Measurements from ENCODE around the gene VTN.

The VTN gene

GRCh38 chr17:28370035-28370743 lies at the start of gene VTN:
TSS of gene VTN (minus strand) at chr17:28370307. CDS start at chr17:28370203, 104 bp downstream.
- no peak for DNase-seq

- peak; percentile 77 for DNase-seq
Observed at GRCh38 chr17:28416703-28417311, 46.7 kb upstream of the VTN start.

GRCh38 chr17:28415886-28416285 lies 45.8 kb upstream of the VTN start:
- no peak for DNase-seq

- DNase-seq, result no peak
Observed at GRCh38 chr17:28413804-28414203, 43.7 kb upstream of the VTN start.

- no peak for DNase-seq
Observed at GRCh38 chr17:28412099-28412498, 42.0 kb upstream of the VTN start.

GRCh38 chr17:28407974-28408306 lies 37.8 kb upstream of the VTN start:
- DNase-seq, result no peak

- DNase-seq, result no peak
Observed at GRCh38 chr17:28407130-28407973, 37.2 kb upstream of the VTN start.

GRCh38 chr17:28406473-28406814 lies 36.3 kb upstream of the VTN start:
- DNase-seq, result no peak

GRCh38 chr17:28405632-28406472 lies 35.7 kb upstream of the VTN start, which contains the start of gene SLC46A1:
TSS of gene SLC46A1 (minus strand) at chr17:28406212. CDS start at chr17:28406114, 98 bp downstream.
- peak; percentile 62 for DNase-seq

- DNase-seq, result no peak
Observed at GRCh38 chr17:28404812-28405570, 34.9 kb upstream of the VTN start.

GRCh38 chr17:28404461-28404811 lies 34.3 kb upstream of the VTN start:
- no peak for DNase-seq

- no peak for DNase-seq
Observed at GRCh38 chr17:28404007-28404406, 33.9 kb upstream of the VTN start.

GRCh38 chr17:28402844-28403243 lies 32.7 kb upstream of the VTN start:
- no peak for DNase-seq

- DNase-seq, result no peak
Observed at GRCh38 chr17:28402224-28402630, 32.1 kb upstream of the VTN start.

- no peak for DNase-seq
Observed at GRCh38 chr17:28399808-28400207, 29.7 kb upstream of the VTN start.

- DNase-seq, result no peak
Observed at GRCh38 chr17:28398280-28398981, 28.3 kb upstream of the VTN start.

GRCh38 chr17:28397687-28398279 lies 27.7 kb upstream of the VTN start:
- DNase-seq, result no peak

- no peak for DNase-seq
Observed at GRCh38 chr17:28397275-28397674, 27.2 kb upstream of the VTN start.

- DNase-seq, result no peak
Observed at GRCh38 chr17:28396635-28397239, 26.6 kb upstream of the VTN start.

GRCh38 chr17:28395968-28396367 lies 25.9 kb upstream of the VTN start:
- DNase-seq, result no peak

GRCh38 chr17:28395426-28395825 lies 25.3 kb upstream of the VTN start:
- no peak for DNase-seq
